Measurements from ENCODE around the gene LTV1. TPM values are rescaled to one million over a fixed set of nuclear protein-coding genes. Genes with fewer than 3 reads are reported as not detected.
"Not testable (repeated sequence)": the region's sequence is repeated elsewhere in the genome, so short reads cannot be mapped to it uniquely, and the experiment has no call there.

Gene LTV1
- total and polyA plus RNA-seq, 2 donors (not counting 1 experiment from before 2014, with no cell fraction given): 7.8 to 27.3 TPM

DNA sequence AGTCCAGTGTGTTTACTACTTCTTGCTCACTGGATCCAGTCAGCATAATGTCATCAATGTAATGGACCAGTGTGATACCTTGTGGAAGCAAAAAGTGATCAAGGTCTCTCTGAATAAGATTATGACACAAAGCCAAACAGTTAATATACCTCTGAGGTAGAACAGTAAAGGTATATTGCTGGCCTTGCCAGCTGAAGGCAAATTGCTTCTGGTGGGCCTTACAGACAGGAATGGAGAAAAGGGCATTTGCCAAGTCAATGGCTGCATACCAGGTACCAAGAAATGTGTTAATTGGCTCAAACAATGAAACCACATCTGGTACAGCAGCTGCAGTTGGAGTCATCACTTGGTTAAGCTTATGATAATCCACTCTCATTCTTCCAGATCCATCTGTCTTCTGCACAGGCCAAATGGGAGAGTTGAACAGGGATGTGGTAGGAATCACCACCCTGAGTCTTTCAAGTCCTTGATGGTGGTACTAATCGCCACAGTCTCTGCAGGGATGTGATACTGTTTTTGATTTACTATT lies 28.1 kb downstream of the LTV1 start:
- H3K9me3 Mint-ChIP-seq (ENCODE audit: insufficient read depth); CTCF ChIA-PET: not testable (repeated sequence)

GRCh38 chr6:143872201-143872600 lies 29.1 kb downstream of the LTV1 start:
- no peaks in the 10 kb centered on the region for H3K27me3 ChIP-seq (replicated peaks in 1 of 4; ENCODE audit: control extremely low read depth in 1 of 4, control insufficient read depth in 3 of 4, insufficient read depth in 4 of 4, low read length in 3 of 4)
- POLR2A ChIA-PET: no interaction called here
- no peak overlapping the region for H3K9ac ChIP-seq (ENCODE audit: low read length)
- Mint-ChIP-seq H3K4me1 (peaks cover 4% of the 10 kb centered on the region), H3K9me3 (ENCODE audit: insufficient read depth) (peaks cover 2% of the 10 kb centered on the region), H3K27me3 (no peaks in the 10 kb centered on the region), H3K4me3 (no peak overlapping the region), H3K27ac (no peak overlapping the region)
- TF ChIP-seq EZH2 (IDR thresholded peaks at IDR 0.05; ENCODE audit: borderline replicate concordance, insufficient read depth, low read depth, low read length, poor library complexity, severe bottlenecking): no peak
- TF ChIP-seq, protein P1, sequence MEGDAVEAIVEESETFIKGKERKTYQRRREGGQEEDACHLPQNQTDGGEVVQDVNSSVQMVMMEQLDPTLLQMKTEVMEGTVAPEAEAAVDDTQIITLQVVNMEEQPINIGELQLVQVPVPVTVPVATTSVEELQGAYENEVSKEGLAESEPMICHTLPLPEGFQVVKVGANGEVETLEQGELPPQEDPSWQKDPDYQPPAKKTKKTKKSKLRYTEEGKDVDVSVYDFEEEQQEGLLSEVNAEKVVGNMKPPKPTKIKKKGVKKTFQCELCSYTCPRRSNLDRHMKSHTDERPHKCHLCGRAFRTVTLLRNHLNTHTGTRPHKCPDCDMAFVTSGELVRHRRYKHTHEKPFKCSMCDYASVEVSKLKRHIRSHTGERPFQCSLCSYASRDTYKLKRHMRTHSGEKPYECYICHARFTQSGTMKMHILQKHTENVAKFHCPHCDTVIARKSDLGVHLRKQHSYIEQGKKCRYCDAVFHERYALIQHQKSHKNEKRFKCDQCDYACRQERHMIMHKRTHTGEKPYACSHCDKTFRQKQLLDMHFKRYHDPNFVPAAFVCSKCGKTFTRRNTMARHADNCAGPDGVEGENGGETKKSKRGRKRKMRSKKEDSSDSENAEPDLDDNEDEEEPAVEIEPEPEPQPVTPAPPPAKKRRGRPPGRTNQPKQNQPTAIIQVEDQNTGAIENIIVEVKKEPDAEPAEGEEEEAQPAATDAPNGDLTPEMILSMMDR (IDR thresholded peaks at IDR 0.05): no peak
- intact Hi-C loops (cut with micrococcal nuclease): no loop called here
- no peak overlapping the region for H3K4me2 ChIP-seq (replicated peaks; ENCODE audit: low read depth, low read length, poor library complexity, severe bottlenecking)
- H3K36me3 ChIP-seq (replicated peaks in 1 of 2; ENCODE audit: control extremely low read depth in 1 of 2, control insufficient read depth in 1 of 2, extremely low read depth in 1 of 2, insufficient read depth in 2 of 2, low read length in 1 of 2): peaks cover 0 to under 1% of the 10 kb centered on the region in 2 experiments
- H2AFZ ChIP-seq (ENCODE audit: insufficient read depth, low read depth, low read length, poor library complexity, severe bottlenecking): no peak overlapping the region
- DNase-seq (no peak), ATAC-seq (ENCODE audit: low read depth) (no peak)
- no CpG with 5 or more reads among the region's 2 CpGs for WGBS (ENCODE audit: insufficient coverage)
- no peak overlapping the region for H3K27ac ChIP-seq (ENCODE audit: low read length in 2 of 2)
- H4K20me1 ChIP-seq (ENCODE audit: control insufficient read depth, insufficient read depth, low read length, poor library complexity, severe bottlenecking): no peaks in the 10 kb centered on the region
- H3K4me3 ChIP-seq (ENCODE audit: control extremely low read depth in 1 of 5, extremely low read depth in 1 of 5, insufficient read depth in 1 of 5, low read depth in 2 of 5, low read length in 4 of 5): no peak overlapping the region
- no peaks in the 10 kb centered on the region for H3K79me2 ChIP-seq (ENCODE audit: control insufficient read depth, insufficient read depth, low read length)
- no peaks in the 10 kb centered on the region for H3K4me1 ChIP-seq (ENCODE audit: control insufficient read depth in 2 of 2, insufficient read depth in 2 of 2, low read length in 2 of 2)
- peaks cover 0 to 13% (median 0%) of the 10 kb centered on the region in 3 donors for H3K9me3 ChIP-seq (ENCODE audit: control extremely low read depth in 1 of 3, control insufficient read depth in 2 of 3, insufficient read depth in 1 of 3, low read length in 2 of 3)
- CTCF ChIA-PET: no interaction called here

More for the DNA sequence above, 28.1 kb downstream of the LTV1 start:
- H3K4me2 ChIP-seq (replicated peaks; ENCODE audit: low read depth, low read length, poor library complexity, severe bottlenecking); intact Hi-C loops (cut with micrococcal nuclease); H3K27ac ChIP-seq (ENCODE audit: low read length in 2 of 2); H3K27ac Mint-ChIP-seq; H3K79me2 ChIP-seq (ENCODE audit: control insufficient read depth, insufficient read depth, low read length); H3K4me3 Mint-ChIP-seq; H3K27me3 ChIP-seq (replicated peaks in 1 of 4; ENCODE audit: control extremely low read depth in 1 of 4, control insufficient read depth in 3 of 4, insufficient read depth in 4 of 4, low read length in 3 of 4); POLR2A ChIA-PET; H3K4me1 Mint-ChIP-seq; H3K27me3 Mint-ChIP-seq; H3K4me3 ChIP-seq (ENCODE audit: control extremely low read depth in 1 of 5, extremely low read depth in 1 of 5, insufficient read depth in 1 of 5, low read depth in 2 of 5, low read length in 4 of 5); DNase-seq; H3K36me3 ChIP-seq (replicated peaks in 1 of 2; ENCODE audit: control extremely low read depth in 1 of 2, control insufficient read depth in 1 of 2, extremely low read depth in 1 of 2, insufficient read depth in 2 of 2, low read length in 1 of 2); ATAC-seq (ENCODE audit: low read depth); H2AFZ ChIP-seq (ENCODE audit: insufficient read depth, low read depth, low read length, poor library complexity, severe bottlenecking); H4K20me1 ChIP-seq (ENCODE audit: control insufficient read depth, insufficient read depth, low read length, poor library complexity, severe bottlenecking); H3K9ac ChIP-seq (ENCODE audit: low read length); H3K4me1 ChIP-seq (ENCODE audit: control insufficient read depth in 2 of 2, insufficient read depth in 2 of 2, low read length in 2 of 2): not testable (repeated sequence)
- no CpG with 5 or more reads among the region's 1 CpG for WGBS (ENCODE audit: insufficient coverage)
- H3K9me3 ChIP-seq (ENCODE audit: control extremely low read depth in 1 of 3, control insufficient read depth in 2 of 3, insufficient read depth in 1 of 3, low read length in 2 of 3): peaks cover 0 to 13% (median 0%) of the 10 kb centered on the region in 3 donors

DNA sequence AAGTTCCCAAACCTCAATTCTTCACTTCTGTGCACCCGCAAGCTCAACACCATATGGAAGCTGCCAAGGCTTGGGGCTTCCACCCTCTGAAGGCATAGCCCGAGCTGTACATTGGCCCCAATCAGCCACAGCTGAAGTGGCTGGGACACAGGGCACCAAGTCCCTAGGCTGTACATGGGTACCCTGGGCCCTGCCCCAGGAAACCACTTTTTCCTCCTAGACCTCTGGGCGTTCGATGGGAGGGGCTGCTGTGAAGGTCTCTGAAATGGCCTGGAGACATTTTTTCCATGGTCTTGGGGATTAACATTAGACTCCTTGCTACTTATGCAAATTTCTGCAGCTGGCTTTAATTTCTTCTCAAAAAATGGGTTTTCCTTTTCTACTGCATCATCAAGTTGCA lies 30.5 kb downstream of the LTV1 start:
- intact Hi-C loops (cut with micrococcal nuclease); DNase-seq; H3K27me3 ChIP-seq (replicated peaks in 1 of 4; ENCODE audit: control extremely low read depth in 1 of 4, control insufficient read depth in 3 of 4, insufficient read depth in 4 of 4, low read length in 3 of 4); H3K27ac Mint-ChIP-seq; H3K9me3 Mint-ChIP-seq (ENCODE audit: insufficient read depth); H3K4me3 Mint-ChIP-seq; H3K27me3 Mint-ChIP-seq; CTCF ChIA-PET; H3K4me1 ChIP-seq (ENCODE audit: control insufficient read depth in 2 of 2, insufficient read depth in 2 of 2, low read length in 2 of 2); H3K9ac ChIP-seq (ENCODE audit: low read length); H3K79me2 ChIP-seq (ENCODE audit: control insufficient read depth, insufficient read depth, low read length); H3K4me1 Mint-ChIP-seq; H3K4me2 ChIP-seq (replicated peaks; ENCODE audit: low read depth, low read length, poor library complexity, severe bottlenecking); ATAC-seq (ENCODE audit: low read depth); H4K20me1 ChIP-seq (ENCODE audit: control insufficient read depth, insufficient read depth, low read length, poor library complexity, severe bottlenecking); POLR2A ChIA-PET; H3K36me3 ChIP-seq (replicated peaks in 1 of 2; ENCODE audit: control extremely low read depth in 1 of 2, control insufficient read depth in 1 of 2, extremely low read depth in 1 of 2, insufficient read depth in 2 of 2, low read length in 1 of 2); H3K4me3 ChIP-seq (ENCODE audit: control extremely low read depth in 1 of 5, extremely low read depth in 1 of 5, insufficient read depth in 1 of 5, low read depth in 2 of 5, low read length in 4 of 5); H3K27ac ChIP-seq (ENCODE audit: low read length in 2 of 2); H2AFZ ChIP-seq (ENCODE audit: insufficient read depth, low read depth, low read length, poor library complexity, severe bottlenecking): not testable (repeated sequence)
- peaks cover 0 to 18% (median 0%) of the 10 kb centered on the region in 3 donors for H3K9me3 ChIP-seq (ENCODE audit: control extremely low read depth in 1 of 3, control insufficient read depth in 2 of 3, insufficient read depth in 1 of 3, low read length in 2 of 3)
- WGBS (ENCODE audit: insufficient coverage): 97% methylated on average over 2 of the region's 4 CpGs

All from B cell (primary cell).